ENCODE data around the gene LRRC23. TPM values are rescaled to one million over a fixed set of nuclear protein-coding genes. Genes with fewer than 3 reads are reported as not detected.

The LRRC23 gene
- total and polyA plus RNA-seq, 9 of the 15 experiments (the other 6 are each of a cell fraction or from before 2014, with no cell fraction given) = 2.2 to 7.0 (median 3.0) TPM

DNA sequence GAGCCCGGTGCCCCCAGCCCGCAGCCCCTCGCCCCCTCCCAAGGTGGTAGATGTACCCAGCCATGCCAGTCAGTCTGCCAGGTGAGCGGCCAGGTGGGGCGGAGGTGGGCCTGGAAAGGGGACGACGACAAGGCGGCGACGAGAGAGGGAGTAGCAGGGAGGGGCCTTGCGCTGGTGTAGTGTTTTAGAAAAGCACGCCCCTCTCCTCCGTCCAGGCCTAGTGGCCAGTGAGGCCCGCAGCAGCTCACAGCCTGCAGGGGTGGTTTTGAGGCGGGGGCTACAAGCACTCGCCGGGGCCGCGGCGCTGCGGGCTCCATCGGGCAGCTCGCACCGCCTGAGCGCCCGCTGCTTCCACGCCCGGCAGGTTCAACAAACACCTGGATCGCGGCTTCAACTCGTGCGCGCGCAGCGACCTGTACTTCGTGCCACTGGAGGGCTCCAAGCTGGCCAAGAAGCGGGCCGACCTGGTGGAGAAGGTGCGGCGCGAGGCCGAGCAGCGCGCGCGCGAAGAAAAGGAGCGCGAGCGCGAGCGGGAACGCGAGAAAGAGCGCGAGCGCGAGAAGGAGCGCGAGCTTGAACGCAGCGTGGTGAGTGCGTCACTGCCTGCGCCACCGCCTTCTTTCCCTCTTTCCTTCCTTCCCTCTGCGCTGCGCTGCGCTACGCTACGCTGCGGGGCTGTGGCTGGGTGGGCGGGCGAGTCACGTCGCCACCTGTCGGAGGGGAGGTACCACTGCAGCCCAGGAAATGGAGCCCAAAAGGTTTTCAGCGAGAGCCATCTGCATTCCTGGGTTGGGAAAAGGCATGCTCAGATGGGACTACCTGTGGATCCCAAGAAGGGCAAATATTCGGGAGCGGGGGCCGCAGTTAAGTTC lies 33.1 kb downstream of the LRRC23 start (continued):
- TF ChIP-seq, protein P1, sequence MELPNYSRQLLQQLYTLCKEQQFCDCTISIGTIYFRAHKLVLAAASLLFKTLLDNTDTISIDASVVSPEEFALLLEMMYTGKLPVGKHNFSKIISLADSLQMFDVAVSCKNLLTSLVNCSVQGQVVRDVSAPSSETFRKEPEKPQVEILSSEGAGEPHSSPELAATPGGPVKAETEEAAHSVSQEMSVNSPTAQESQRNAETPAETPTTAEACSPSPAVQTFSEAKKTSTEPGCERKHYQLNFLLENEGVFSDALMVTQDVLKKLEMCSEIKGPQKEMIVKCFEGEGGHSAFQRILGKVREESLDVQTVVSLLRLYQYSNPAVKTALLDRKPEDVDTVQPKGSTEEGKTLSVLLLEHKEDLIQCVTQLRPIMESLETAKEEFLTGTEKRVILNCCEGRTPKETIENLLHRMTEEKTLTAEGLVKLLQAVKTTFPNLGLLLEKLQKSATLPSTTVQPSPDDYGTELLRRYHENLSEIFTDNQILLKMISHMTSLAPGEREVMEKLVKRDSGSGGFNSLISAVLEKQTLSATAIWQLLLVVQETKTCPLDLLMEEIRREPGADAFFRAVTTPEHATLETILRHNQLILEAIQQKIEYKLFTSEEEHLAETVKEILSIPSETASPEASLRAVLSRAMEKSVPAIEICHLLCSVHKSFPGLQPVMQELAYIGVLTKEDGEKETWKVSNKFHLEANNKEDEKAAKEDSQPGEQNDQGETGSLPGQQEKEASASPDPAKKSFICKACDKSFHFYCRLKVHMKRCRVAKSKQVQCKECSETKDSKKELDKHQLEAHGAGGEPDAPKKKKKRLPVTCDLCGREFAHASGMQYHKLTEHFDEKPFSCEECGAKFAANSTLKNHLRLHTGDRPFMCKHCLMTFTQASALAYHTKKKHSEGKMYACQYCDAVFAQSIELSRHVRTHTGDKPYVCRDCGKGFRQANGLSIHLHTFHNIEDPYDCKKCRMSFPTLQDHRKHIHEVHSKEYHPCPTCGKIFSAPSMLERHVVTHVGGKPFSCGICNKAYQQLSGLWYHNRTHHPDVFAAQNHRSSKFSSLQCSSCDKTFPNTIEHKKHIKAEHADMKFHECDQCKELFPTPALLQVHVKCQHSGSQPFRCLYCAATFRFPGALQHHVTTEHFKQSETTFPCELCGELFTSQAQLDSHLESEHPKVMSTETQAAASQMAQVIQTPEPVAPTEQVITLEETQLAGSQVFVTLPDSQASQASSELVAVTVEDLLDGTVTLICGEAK (IDR thresholded peaks at IDR 0.05) = peak; percentile 74
- TF ChIP-seq, protein P1 (CRISPR knock-in tag; IDR thresholded peaks at IDR 0.05) = no peak
- TF ChIP-seq HCFC1 (IDR thresholded peaks at IDR 0.05; ENCODE audit: low read depth, low read length) = peak; percentile 84
- no peak for TF ChIP-seq MEIS2 (IDR thresholded peaks at IDR 0.05; ENCODE audit: partially characterized antibody)
- TF ChIP-seq, protein P2, sequence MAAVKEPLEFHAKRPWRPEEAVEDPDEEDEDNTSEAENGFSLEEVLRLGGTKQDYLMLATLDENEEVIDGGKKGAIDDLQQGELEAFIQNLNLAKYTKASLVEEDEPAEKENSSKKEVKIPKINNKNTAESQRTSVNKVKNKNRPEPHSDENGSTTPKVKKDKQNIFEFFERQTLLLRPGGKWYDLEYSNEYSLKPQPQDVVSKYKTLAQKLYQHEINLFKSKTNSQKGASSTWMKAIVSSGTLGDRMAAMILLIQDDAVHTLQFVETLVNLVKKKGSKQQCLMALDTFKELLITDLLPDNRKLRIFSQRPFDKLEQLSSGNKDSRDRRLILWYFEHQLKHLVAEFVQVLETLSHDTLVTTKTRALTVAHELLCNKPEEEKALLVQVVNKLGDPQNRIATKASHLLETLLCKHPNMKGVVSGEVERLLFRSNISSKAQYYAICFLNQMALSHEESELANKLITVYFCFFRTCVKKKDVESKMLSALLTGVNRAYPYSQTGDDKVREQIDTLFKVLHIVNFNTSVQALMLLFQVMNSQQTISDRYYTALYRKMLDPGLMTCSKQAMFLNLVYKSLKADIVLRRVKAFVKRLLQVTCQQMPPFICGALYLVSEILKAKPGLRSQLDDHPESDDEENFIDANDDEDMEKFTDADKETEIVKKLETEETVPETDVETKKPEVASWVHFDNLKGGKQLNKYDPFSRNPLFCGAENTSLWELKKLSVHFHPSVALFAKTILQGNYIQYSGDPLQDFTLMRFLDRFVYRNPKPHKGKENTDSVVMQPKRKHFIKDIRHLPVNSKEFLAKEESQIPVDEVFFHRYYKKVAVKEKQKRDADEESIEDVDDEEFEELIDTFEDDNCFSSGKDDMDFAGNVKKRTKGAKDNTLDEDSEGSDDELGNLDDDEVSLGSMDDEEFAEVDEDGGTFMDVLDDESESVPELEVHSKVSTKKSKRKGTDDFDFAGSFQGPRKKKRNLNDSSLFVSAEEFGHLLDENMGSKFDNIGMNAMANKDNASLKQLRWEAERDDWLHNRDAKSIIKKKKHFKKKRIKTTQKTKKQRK (IDR thresholded peaks at IDR 0.05; ENCODE audit: borderline replicate concordance, low read depth, low read length) = no peak
- TF ChIP-seq, protein P3, sequence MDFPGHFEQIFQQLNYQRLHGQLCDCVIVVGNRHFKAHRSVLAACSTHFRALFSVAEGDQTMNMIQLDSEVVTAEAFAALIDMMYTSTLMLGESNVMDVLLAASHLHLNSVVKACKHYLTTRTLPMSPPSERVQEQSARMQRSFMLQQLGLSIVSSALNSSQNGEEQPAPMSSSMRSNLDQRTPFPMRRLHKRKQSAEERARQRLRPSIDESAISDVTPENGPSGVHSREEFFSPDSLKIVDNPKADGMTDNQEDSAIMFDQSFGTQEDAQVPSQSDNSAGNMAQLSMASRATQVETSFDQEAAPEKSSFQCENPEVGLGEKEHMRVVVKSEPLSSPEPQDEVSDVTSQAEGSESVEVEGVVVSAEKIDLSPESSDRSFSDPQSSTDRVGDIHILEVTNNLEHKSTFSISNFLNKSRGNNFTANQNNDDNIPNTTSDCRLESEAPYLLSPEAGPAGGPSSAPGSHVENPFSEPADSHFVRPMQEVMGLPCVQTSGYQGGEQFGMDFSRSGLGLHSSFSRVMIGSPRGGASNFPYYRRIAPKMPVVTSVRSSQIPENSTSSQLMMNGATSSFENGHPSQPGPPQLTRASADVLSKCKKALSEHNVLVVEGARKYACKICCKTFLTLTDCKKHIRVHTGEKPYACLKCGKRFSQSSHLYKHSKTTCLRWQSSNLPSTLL (IDR thresholded peaks at IDR 0.05) = no peak
- no peak; the same call in 1 of the 2 replicates for TF ChIP-seq BRD4 (IDR thresholded peaks at IDR 0.05)
- no peak; the same call in 1 of the 2 replicates for TF ChIP-seq ZBTB7A (IDR thresholded peaks at IDR 0.05; ENCODE audit: borderline replicate concordance, control insufficient read depth, low read depth, low read length)
- 0 out of 2 replicates have a peak, but pooled peaks have one; percentile 48 for TF ChIP-seq ZC3H4 (CRISPR knock-in tag; IDR thresholded peaks at IDR 0.05; ENCODE audit: borderline replicate concordance)
- no peak for TF ChIP-seq NFXL1 (CRISPR knock-in tag; IDR thresholded peaks at IDR 0.05)
- peak; percentile 58 for TF ChIP-seq SOX6 (IDR thresholded peaks at IDR 0.05)
- no peak for TF ChIP-seq KDM4B (IDR thresholded peaks at IDR 0.05; ENCODE audit: borderline replicate concordance in 2 of 2, low read depth in 1 of 2)
